ENCODE measurements around the gene EPB41L2. TPM values are rescaled to one million over a fixed set of nuclear protein-coding genes. Genes with fewer than 3 reads are reported as not detected.

The EPB41L2 gene
- total and polyA plus RNA-seq, 2 experiments from 2014 or later = 76.2 to 91.7 TPM

DNA sequence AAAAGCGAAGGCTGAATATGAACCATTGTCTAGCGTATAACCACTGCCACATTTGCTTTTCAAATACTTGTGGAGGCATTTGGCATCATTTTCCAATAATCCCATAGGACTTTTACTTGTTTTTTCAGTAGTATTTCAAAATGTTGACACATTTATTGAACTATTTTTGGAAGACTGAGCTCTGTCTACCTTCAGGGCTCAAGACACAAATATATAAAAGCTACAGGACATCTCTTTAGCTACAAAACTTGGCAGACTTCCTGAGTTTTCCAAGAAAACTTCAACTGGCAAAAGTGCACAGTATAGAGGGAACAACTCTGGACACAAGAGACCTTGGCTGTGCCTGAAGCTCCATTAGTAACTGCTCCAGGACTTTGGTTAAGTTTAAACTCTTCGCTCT lies 13.4 kb downstream of the EPB41L2 start:
- H3K27ac Mint-ChIP-seq = no peak overlapping the region
- no peak overlapping the region for H2AFZ ChIP-seq
- H3K79me2 ChIP-seq (replicated peaks; ENCODE audit: insufficient read depth) = peaks cover 88% of the 10 kb centered on the region
- DNase-seq (ENCODE audit: low spot score) (no peak), ATAC-seq (no peak)
- H3K36me3 Mint-ChIP-seq (ENCODE audit: low read depth) = peaks cover 13% of the 10 kb centered on the region
- no peaks in the 10 kb centered on the region for H3K36me3 ChIP-seq (ENCODE audit: insufficient read depth)
- no peaks in the 10 kb centered on the region; the same call in 2 of the 3 replicates for H3K4me1 Mint-ChIP-seq
- no peak overlapping the region for H3K4me2 ChIP-seq
- no peak overlapping the region for H3K4me3 Mint-ChIP-seq
- H3K9me3 Mint-ChIP-seq = peaks cover 12% of the 10 kb centered on the region
- no peak overlapping the region for H3K4me3 ChIP-seq
- no peak for TF ChIP-seq POLR2AphosphoS5 (IDR thresholded peaks at IDR 0.05; ENCODE audit: low read depth)
- TF ChIP-seq, protein P1, sequence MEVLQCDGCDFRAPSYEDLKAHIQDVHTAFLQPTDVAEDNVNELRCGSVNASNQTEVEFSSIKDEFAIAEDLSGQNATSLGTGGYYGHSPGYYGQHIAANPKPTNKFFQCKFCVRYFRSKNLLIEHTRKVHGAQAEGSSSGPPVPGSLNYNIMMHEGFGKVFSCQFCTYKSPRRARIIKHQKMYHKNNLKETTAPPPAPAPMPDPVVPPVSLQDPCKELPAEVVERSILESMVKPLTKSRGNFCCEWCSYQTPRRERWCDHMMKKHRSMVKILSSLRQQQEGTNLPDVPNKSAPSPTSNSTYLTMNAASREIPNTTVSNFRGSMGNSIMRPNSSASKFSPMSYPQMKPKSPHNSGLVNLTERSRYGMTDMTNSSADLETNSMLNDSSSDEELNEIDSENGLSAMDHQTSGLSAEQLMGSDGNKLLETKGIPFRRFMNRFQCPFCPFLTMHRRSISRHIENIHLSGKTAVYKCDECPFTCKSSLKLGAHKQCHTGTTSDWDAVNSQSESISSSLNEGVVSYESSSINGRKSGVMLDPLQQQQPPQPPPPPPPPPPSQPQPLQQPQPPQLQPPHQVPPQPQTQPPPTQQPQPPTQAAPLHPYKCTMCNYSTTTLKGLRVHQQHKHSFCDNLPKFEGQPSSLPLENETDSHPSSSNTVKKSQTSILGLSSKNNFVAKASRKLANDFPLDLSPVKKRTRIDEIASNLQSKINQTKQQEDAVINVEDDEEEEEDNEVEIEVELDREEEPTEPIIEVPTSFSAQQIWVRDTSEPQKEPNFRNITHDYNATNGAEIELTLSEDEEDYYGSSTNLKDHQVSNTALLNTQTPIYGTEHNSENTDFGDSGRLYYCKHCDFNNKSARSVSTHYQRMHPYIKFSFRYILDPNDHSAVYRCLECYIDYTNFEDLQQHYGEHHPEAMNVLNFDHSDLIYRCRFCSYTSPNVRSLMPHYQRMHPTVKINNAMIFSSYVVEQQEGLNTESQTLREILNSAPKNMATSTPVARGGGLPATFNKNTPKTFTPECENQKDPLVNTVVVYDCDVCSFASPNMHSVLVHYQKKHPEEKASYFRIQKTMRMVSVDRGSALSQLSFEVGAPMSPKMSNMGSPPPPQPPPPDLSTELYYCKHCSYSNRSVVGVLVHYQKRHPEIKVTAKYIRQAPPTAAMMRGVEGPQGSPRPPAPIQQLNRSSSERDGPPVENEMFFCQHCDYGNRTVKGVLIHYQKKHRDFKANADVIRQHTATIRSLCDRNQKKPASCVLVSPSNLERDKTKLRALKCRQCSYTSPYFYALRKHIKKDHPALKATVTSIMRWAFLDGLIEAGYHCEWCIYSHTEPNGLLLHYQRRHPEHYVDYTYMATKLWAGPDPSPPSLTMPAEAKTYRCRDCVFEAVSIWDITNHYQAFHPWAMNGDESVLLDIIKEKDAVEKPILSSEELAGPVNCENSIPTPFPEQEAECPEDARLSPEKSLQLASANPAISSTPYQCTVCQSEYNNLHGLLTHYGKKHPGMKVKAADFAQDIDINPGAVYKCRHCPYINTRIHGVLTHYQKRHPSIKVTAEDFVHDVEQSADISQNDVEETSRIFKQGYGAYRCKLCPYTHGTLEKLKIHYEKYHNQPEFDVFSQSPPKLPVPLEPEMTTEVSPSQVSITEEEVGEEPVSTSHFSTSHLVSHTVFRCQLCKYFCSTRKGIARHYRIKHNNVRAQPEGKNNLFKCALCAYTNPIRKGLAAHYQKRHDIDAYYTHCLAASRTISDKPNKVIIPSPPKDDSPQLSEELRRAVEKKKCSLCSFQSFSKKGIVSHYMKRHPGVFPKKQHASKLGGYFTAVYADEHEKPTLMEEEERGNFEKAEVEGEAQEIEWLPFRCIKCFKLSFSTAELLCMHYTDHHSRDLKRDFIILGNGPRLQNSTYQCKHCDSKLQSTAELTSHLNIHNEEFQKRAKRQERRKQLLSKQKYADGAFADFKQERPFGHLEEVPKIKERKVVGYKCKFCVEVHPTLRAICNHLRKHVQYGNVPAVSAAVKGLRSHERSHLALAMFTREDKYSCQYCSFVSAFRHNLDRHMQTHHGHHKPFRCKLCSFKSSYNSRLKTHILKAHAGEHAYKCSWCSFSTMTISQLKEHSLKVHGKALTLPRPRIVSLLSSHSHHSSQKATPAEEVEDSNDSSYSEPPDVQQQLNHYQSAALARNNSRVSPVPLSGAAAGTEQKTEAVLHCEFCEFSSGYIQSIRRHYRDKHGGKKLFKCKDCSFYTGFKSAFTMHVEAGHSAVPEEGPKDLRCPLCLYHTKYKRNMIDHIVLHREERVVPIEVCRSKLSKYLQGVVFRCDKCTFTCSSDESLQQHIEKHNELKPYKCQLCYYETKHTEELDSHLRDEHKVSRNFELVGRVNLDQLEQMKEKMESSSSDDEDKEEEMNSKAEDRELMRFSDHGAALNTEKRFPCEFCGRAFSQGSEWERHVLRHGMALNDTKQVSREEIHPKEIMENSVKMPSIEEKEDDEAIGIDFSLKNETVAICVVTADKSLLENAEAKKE (CRISPR knock-in tag; IDR thresholded peaks at IDR 0.05) = no peak
- TF ChIP-seq EZH2phosphoT487 (IDR thresholded peaks at IDR 0.05; ENCODE audit: unreplicated experiment) = no peak
- no peak for TF ChIP-seq NANOG (IDR thresholded peaks at IDR 0.05; ENCODE audit: borderline replicate concordance)
- TF ChIP-seq CTCF (conservative IDR thresholded peaks at IDR 0.05; ENCODE audit: low read depth in 2 of 2) = no peak
- TF ChIP-seq, protein P2, sequence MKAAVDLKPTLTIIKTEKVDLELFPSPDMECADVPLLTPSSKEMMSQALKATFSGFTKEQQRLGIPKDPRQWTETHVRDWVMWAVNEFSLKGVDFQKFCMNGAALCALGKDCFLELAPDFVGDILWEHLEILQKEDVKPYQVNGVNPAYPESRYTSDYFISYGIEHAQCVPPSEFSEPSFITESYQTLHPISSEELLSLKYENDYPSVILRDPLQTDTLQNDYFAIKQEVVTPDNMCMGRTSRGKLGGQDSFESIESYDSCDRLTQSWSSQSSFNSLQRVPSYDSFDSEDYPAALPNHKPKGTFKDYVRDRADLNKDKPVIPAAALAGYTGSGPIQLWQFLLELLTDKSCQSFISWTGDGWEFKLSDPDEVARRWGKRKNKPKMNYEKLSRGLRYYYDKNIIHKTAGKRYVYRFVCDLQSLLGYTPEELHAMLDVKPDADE (IDR thresholded peaks at IDR 0.05) = no peak
- TF ChIP-seq REST (IDR thresholded peaks at IDR 0.05; ENCODE audit: unreplicated experiment) = no peak
- TF ChIP-seq CREB1 (CRISPR knock-in tag; IDR thresholded peaks at IDR 0.05; ENCODE audit: low read depth) = no peak
- TF ChIP-seq EZH2 (IDR thresholded peaks at IDR 0.05; ENCODE audit: low read depth, unreplicated experiment) = no peak
- TF ChIP-seq JUNB (IDR thresholded peaks at IDR 0.05; ENCODE audit: unreplicated experiment) = no peak
- no peak for TF ChIP-seq ZNF331 (CRISPR knock-in tag; IDR thresholded peaks at IDR 0.05; ENCODE audit: low read depth)
- no peak for TF ChIP-seq STAT1 (IDR thresholded peaks at IDR 0.05; ENCODE audit: unreplicated experiment)
- H3F3A ChIP-seq (replicated peaks; ENCODE audit: low read depth) = no peaks in the 10 kb centered on the region
- no peaks in the 10 kb centered on the region for H3K27me3 Mint-ChIP-seq (ENCODE audit: insufficient read depth, low read depth, poor library complexity)
- H3K9me2 ChIP-seq (ENCODE audit: insufficient read depth) = no peaks in the 10 kb centered on the region
- no peaks in the 10 kb centered on the region for H3K4me1 ChIP-seq (ENCODE audit: insufficient read depth)
- peaks cover 9% of the 10 kb centered on the region for H4K20me1 ChIP-seq (replicated peaks; ENCODE audit: insufficient read depth)
- H3K27me3 ChIP-seq (ENCODE audit: insufficient read depth) = no peaks in the 10 kb centered on the region
- no peak overlapping the region for H3K27ac ChIP-seq (ENCODE audit: low read depth)

Data from GM23338 (cell line).